NB4 (cell line): Measurements from ENCODE around the gene STAC.
A peak's percentile ranks its signal among the peaks of the same experiment; 100 is the strongest.
"Not testable (repeated sequence)": the region's sequence is repeated elsewhere in the genome, so short reads cannot be mapped to it uniquely, and the experiment has no call there.

Source experiments
- DNase-seq: peaks from one replicate; pipeline ENCODE4 v3.0.0; 2010; ENCODE audit warnings: low read depth
- H3K4me3 ChIP-seq: one replicate; pipeline ENCODE4 v1.5.1; 2011; ENCODE audit warnings: mild to moderate bottlenecking, low read depth, low read length, moderate library complexity
- MYC ChIP-seq: IDR thresholded peaks from 2 replicates; pipeline ENCODE4 v1.6.1; 2011; ENCODE audit warnings: low read depth, low read length
- POLR2A ChIP-seq: IDR thresholded peaks from 2 replicates; pipeline ENCODE4 v1.6.1; 2011; ENCODE audit warnings: mild to moderate bottlenecking; ENCODE audit not compliant: insufficient read length; ENCODE audit errors: extremely low read depth
- TF ChIP-seq, protein P1 (sequence below): IDR thresholded peaks from one replicate; pipeline ENCODE4 v1.5.1; 2012; ENCODE audit warnings: low read depth, low read length
- TF ChIP-seq, protein P2 (sequence below): IDR thresholded peaks from 2 replicates; pipeline ENCODE4 v1.6.1; 2011; ENCODE audit warnings: low read depth, low read length

The STAC gene

DNA sequence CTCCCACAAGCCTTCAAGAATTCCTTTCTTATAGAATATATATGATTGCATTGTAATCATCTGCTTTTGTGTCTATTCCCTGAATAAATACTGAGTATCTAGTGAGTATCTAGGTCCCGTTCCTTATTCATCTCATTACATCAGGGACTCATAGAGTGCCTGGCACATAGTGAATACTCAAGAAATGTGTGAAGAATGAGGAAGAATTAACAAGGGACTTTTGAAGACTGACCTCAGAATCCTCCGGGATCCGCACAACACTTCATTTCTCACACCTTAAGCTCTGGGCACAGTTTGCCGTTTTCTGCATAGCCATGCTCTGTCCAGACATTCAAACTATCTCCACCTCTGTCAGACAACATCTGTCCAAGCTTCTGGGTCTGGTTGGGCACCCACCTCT, 108.8 kb downstream of the STAC start:
- no peak for DNase-seq
- no peak overlapping the region for H3K4me3 ChIP-seq
- TF ChIP-seq, protein P1, sequence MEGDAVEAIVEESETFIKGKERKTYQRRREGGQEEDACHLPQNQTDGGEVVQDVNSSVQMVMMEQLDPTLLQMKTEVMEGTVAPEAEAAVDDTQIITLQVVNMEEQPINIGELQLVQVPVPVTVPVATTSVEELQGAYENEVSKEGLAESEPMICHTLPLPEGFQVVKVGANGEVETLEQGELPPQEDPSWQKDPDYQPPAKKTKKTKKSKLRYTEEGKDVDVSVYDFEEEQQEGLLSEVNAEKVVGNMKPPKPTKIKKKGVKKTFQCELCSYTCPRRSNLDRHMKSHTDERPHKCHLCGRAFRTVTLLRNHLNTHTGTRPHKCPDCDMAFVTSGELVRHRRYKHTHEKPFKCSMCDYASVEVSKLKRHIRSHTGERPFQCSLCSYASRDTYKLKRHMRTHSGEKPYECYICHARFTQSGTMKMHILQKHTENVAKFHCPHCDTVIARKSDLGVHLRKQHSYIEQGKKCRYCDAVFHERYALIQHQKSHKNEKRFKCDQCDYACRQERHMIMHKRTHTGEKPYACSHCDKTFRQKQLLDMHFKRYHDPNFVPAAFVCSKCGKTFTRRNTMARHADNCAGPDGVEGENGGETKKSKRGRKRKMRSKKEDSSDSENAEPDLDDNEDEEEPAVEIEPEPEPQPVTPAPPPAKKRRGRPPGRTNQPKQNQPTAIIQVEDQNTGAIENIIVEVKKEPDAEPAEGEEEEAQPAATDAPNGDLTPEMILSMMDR = no peak
- TF ChIP-seq, protein P2, sequence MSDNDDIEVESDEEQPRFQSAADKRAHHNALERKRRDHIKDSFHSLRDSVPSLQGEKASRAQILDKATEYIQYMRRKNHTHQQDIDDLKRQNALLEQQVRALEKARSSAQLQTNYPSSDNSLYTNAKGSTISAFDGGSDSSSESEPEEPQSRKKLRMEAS = no peak
- no peak for TF ChIP-seq POLR2A
- no peak for TF ChIP-seq MYC

- H3K4me3 ChIP-seq = no peak overlapping the region
- no peak for TF ChIP-seq MYC
- TF ChIP-seq, protein P2 = no peak
- TF ChIP-seq, protein P1 = no peak
- TF ChIP-seq POLR2A = no peak
- DNase-seq = no peak
Observed at GRCh38 chr3:36489679-36490425, 109.5 kb downstream of the STAC start.

- no peak overlapping the region for H3K4me3 ChIP-seq
- no peak for DNase-seq
- TF ChIP-seq, protein P1 = no peak
- TF ChIP-seq, protein P2 = no peak
- no peak for TF ChIP-seq MYC
- no peak for TF ChIP-seq POLR2A
Observed at GRCh38 chr3:36493051-36493450, 112.7 kb downstream of the STAC start.

GRCh38 chr3:36494461-36495109, 114.3 kb downstream of the STAC start:
- no peak for TF ChIP-seq MYC
- TF ChIP-seq, protein P2 = no peak
- no peak for TF ChIP-seq POLR2A
- TF ChIP-seq, protein P1 = no peak
- DNase-seq = peak; percentile 39
- H3K4me3 ChIP-seq = no peak overlapping the region

DNA sequence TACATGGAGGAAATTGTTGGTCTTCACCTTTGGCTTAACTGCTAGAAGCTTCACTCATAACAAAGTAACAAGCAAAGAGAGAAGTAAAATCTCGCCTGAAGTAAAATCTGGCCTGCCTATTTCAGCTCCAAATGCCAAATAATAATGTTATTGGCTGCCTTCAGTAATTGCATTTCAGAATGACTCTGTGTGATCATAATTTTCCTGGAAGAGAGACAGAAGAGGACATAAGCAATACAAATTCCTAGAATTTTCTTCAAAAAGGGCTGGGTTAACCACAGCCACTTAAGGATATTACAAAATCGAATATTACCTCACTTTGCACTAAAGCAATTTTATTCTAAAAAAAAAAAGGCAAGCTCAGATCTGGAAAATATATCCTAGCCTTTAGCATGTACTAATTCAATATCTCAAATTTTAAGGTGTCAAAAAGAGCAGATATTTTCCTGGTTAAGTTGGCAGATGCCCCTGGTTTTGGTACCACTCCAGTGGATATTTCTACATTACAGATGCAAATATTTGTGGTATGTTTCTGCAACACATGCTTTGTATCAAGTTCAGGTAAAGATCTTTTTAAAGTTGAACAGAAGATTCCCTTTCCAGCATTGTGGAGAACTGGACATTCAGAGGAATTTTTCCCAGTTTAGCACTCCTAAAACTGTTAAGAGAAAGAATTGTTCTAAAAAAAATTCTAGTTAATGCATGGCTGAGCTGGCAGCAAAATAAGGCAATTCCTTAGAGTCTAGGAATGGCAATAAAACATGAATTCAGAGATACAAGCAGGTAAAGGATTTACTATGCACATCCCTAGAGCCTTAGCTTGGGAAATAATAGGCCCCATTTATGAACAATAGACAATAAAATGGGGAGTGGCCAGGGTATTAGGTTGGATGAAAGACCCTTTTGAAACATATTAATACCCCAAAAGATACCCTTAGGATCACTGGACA, 116.7 kb downstream of the STAC start:
- DNase-seq = no peak
- no peak overlapping the region for H3K4me3 ChIP-seq
- TF ChIP-seq, protein P2 = no peak
- no peak for TF ChIP-seq MYC
- TF ChIP-seq, protein P1 = no peak
- no peak for TF ChIP-seq POLR2A

GRCh38 chr3:36500053-36500452, 119.7 kb downstream of the STAC start:
- not testable (repeated sequence) for DNase-seq, H3K4me3 ChIP-seq
